Dermis microvascular lymphatic vessel endothelial cell (primary cell): ENCODE data around the gene FBXO8. TPM values are rescaled to one million over a fixed set of nuclear protein-coding genes. Genes with fewer than 3 reads are reported as not detected.
"Not testable (repeated sequence)": the region's sequence is repeated elsewhere in the genome, so short reads cannot be mapped to it uniquely, and the experiment has no call there.

ENCODE experiments used
- DNase-seq, 2 donors: peaks; one replicate each; pipeline versions ENCODE4 v3.0.0 to v3.0.0-alpha.2; 2010; ENCODE audit warnings: low read depth in 2 of 2
- total RNA-seq: library from RNA; depleted of rRNA; stranded (reverse); fragments of >200 nt; gene quantifications from 2 replicates; pipeline ENCODE4 v1.2.1, GENCODE V29; 2014

Gene FBXO8, protein sequence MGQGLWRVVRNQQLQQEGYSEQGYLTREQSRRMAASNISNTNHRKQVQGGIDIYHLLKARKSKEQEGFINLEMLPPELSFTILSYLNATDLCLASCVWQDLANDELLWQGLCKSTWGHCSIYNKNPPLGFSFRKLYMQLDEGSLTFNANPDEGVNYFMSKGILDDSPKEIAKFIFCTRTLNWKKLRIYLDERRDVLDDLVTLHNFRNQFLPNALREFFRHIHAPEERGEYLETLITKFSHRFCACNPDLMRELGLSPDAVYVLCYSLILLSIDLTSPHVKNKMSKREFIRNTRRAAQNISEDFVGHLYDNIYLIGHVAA
- 24.3 and 29.7 TPM in 2 replicates for total RNA-seq

DNA sequence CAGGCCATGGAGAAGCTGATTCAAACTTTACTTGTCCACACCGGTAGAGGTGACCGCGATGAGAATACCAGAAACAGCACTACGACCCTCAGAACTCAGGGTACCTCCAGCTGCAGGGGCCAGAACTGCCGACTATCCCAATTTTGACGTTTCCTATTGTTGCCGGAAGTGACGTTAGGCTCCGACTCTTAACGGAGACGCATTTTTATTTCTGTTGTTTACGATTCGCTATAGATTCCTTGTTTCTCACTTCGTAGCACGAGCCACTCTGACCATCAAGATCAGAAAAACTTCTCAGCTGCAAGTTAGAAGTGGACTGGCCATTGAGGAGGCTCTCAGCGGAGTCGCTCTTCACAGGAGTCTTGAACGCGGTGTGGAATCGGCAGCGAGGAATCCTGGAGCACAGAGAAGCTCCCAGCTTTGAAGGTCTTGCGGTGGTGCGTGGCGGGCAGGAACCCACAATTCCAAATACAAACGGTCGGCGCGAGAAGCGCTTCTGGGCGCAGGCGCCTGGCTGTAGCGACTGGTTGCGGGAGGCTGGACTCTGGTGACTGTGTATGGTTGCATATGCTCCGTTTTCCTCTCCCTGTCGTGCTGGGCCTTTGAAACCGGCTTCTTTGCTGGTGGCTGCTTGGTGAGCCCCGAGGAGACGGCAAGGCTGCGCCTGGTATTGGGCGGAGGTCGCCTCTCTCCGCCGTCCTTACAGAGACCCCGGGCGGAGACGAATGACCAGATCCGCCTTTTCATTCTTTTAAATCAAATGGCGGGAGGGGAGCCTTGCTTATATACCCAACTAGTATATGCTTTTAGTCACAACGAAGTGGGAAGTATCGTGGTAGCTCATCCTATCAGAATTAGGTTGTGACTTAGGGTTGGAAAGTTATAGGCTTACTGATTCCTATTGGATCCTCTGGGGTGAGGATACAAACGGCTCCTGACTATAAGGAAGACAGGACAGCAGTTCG is at the start of gene FBXO8, which contains the start of gene CEP44:
Gene FBXO8, minus strand, starts transcription at position 161 of the 965 bp plus-strand sequence. CDS start 20,575 bp downstream, outside the sequence.
Gene CEP44, plus strand, starts transcription at position 405 of the 965 bp plus-strand sequence. CDS start 15,211 bp downstream, outside the sequence.
- peak; percentile 78 to 83 for DNase-seq

DNA sequence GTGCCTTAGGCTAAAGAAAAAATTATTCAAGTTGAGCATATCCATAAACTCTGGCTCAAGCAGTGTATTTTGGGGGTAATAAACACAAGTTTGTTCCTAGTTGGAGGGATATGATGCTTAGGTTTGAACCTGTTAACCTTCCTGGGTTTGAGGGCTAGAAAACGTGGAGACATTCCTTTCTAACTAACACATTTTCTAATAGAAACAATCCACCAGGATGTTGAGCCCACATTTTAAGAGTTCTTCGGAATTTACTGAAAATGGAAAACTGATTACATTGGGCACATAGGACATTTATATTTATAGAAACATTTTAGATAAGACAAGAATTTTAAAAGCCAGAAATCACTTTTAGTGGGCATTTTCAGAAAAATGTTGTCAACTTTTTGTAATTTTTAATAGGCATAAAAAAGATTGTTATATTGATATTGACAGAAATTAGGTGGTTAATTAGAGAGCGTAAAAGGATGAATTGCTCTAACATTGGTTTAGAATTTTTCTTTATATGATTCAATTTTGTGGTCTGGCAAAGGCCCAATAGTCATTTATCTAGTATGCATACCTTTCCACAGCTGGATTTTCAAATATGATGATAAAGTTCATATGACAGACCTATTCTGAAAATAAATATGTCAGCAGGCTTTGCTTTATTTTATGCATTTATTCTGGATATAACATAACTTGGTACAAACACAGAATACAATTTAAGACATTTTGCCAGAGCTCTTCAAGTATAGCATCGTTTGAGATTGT is 49.5 kb upstream of the FBXO8 start:
- DNase-seq = no peak

DNA sequence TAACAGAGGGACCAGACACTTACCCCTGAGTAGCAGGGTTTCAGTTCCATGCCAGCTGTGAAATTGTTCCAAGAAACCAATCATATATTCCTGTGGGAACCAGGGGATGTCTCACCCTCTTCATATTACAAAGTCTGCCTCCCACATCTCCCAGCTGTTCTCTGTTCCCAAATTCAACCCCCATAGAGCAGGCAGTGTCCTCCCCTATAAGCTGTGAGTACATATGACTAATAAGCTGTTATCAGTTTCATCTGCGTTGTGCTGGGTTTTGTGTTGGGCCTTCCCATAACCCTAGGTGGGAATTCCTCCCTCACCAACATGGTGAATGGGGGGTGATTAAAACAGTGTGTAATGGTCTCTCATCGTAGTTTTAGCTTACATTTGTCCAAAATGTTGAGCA is 41.3 kb upstream of the FBXO8 start:
- no peak for DNase-seq

DNA sequence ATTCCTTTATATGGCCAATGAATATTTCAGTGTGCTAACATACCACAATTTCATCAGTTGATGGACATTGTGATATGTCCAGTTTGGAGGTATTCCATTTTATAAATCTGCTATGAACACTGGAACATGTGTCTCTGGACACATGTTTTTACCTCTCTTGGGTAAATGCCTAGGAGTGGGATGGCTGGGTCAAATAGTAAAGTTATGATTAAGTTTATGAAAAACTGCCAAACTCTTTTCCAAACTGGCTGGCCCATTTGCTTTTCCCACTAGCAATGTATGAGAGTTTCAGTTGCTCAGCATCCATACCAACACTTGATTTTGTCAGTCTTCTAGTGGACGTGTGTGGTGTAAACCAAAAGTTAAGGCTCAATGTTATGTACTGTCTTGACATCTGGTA is 40.8 kb upstream of the FBXO8 start:
- no peak for DNase-seq

DNA sequence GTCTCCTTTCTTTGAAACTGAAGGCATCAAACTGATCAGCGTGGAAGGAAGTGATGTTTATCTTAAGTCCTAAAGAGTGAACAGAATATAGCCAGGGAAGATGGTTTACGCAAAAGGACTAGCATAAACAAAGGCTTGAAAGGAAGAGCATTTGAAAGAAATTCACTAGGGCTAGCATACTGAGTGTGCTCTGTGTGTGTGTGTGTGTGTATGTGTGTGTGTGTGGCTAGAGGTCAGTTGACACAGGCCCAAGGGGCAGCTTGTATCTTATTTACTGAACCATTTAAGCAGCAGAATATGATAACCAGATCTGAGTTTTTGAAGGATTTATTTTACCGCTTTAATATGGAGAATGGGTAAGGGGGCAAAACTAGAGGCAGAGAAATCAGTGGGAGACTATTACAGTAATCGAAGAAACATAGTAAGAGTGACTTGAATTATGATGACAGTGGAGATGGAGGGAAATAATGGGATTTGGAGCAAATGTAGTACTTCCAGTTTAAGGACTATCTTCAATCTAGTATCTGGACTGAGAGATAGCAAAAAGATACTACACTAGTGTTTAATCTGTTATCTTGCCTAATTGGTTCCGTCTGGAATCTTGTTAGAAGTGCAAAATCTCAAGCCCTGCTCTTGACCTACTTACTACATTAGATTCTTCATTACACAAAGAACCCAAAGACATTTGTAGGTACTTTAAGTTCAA is 37.2 kb upstream of the FBXO8 start:
- DNase-seq = no peak

DNA sequence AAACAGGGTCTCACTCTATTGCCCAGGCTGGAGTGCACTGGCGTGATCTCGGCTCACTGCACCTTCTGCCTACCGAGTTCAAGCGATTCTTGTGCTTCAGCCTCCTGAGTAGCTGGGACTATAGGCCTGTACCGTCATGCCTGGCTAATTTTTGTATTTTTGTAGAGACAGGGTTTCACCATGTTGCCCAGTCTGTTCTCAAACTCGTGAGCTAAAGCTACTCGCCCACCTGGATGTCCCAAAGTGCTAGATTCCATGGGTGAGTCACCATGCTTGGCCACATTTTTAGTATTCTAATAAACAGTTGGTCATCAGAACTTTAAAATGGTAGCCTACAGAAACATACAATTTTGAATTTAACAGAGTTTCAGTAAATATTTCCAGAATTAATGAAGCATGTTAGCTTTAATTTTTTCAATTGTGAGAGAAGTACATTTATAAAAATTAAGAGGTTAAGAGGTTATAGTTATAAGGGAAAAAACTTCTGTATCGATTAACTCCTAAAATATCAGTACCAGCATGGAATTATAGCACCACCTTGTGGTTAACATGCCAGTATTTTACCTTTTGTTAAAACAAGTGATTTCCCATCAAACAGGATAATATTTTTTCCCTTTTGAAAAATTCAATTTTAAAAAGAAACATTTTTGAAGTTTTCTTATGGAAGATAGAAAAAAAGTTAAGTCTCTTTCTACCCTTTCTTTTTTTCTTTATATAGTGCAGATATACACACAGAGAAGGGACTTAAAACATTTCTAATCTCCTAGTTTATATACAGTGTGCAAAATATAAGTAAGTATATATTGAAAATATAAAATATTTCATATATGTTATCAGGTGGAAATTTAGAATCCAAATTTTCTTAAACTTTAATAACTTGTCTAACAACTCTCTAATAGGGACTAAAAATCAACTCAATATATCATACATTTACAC is 35.6 kb upstream of the FBXO8 start:
- peak; percentile 36 to 47 for DNase-seq

DNA sequence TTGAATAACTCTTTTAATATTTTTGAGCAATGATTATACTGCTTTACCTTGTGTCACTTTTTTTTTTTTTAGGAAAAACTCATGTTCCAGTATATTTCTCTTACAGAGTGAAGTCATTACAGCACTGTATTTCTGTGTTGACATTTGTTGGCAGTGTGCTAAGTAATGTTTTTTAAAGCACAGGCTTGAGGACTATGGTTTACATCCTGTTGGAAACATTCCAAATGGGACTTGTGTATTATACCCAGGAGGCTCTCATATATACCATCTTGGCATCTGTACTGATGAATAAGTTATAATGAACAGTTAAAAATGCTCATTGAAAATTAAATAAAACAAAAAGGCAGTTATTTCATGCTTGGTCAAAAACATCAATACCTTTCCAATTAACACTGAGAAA is 34.1 kb upstream of the FBXO8 start:
- peak in 1 of 2 donors; percentile 76 for DNase-seq

DNA sequence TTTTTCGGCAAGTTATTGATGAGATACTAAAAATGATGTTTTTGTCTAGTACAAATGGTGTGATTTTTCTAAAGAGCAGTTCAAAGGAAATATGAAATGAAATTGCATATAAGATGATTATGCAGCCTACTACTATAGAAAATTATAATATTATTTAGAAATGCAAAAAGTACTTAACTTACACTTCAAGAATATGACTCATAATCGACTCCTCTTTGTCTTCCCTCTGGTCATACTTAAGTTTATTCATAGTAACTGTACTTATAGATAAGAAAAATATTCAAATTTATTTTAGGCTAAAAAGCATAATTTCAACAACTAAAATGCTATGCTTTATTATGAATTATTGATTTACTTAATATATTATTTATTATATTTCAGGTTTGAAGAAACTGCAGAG is 33.5 kb upstream of the FBXO8 start:
- DNase-seq = no peak

DNA sequence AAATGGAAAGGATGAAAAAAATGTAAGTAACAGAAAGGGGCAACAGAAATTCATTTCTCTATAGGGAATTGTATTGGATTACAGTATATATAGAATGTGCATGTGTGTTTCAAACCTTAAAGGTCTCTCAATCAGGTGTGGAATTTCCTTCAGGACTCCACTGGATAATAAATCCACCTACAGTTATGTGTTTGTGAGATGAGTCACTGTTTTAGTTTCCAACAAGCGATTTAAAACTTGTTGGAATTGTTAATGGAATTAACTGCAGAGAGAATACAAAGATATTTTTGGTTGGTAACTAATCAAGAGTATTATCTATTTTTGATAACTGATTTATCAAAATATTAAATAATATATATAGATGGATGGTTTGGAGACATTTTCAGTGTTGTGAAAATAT is 33.1 kb upstream of the FBXO8 start:
- DNase-seq = peak in 1 of 2 donors; percentile 21

DNA sequence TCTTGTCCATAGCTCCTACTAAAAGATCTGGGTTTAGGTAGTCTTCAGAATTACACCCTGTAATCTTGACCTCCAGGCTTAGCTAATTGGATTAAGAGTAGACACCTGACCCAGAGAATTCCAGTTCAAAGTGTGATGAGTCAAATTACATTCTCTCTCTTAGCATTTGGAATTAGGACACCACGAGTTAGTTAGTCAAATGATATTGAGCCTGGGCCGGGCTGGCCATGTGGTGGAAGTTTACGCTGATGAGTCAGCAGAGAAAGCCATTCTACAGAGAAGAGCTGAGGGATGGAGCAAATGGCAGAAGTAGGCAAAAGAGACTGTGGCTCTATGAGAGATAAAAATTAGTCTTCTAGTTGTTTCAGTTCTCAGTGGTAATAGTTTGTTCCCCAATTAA is 31.3 kb upstream of the FBXO8 start:
- DNase-seq = no peak

DNA sequence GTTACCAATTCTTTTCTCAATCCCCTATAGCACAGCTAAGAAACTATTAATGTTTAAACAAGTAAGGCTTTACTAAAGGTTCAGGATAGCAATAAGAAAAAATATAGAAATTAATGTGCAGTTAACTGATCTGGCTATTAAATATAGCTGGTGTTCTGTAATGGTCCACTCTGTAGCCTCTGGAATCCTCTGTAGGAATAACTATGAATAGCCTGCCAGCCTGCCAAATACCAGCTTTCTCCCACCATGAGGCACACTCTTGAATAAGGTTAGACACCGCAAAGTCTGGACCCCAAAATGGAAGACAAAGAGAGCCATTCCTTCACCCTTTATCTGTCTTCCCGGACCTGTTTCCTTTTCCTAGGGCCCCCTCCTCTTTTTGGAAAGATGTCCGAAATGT is 30.8 kb upstream of the FBXO8 start:
- DNase-seq = no peak

DNA sequence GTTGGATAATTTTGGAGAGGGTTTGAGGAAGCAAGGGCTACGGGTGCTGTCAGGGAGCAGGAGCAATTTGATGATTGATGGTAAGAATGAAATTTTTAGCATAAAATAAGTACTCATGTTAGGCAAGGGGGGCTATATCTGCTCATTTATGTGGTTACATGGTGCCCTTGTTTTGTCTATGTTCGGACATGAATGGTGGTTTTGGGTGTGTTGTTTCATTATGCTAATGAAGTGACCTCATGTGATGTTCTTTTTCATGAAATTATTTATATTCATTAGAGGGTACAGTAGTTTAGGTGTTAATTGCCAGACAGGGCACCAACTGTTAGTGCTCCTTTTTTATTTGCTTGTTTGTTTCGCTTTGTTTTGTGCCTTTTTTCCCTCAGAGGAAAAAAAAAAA is 29.5 kb upstream of the FBXO8 start:
- no peak for DNase-seq

DNA sequence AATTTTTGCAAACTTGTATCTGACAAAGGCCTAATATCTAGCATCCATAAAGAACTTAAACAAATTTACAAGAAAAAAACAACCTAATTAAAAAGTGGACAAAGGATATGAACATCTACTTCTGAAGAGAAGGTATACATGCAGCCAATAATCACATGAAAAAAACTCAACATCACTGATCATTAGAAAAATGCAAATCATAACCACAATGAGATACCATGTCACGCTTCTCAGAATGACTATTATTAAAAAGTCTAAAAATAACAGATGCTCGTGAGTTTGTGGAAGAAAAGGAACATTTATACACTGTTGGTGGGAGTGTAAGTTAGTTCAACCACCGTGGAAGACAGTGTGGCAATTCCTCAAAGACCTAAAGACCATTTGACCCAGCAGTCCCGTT is 24.2 kb upstream of the FBXO8 start:
- DNase-seq = no peak

DNA sequence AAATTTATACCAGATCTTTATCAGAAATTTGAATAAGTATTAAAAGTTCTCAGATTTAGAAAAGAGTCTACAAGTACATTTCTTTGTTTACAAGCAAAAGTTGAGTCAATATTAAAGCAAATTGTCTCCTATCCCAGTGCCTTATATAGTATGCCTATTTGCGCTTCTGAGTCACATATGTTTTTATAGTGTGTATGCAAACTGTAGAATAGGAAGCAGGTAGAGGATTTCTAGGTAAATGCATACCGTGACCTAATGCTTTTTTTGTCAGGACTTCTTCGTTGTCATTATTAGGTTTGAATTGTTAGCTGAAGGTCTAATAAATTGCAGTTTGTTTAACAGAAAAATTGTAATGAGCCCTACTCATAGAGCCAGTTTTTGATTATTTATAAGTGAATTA is 22.5 kb upstream of the FBXO8 start:
- no peak for DNase-seq

DNA sequence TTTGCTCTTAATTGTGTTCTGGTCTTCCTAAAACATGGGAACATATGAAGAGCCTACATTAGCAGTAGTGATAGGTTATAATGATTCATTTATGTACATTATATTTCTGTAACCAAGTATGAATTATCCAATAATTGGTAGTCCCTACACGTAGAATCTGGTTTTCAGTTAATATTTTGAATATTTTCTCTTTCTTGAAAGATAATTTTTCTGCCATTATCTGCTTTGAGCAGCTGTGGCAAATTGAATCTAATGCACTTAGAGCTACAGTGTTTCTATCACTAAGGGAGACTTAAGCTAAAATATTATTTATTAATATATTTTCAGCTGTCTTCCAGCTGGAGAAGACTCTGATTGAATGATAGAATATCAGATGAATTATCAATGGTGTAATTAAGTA is 21.2 kb upstream of the FBXO8 start:
- no peak for DNase-seq

DNA sequence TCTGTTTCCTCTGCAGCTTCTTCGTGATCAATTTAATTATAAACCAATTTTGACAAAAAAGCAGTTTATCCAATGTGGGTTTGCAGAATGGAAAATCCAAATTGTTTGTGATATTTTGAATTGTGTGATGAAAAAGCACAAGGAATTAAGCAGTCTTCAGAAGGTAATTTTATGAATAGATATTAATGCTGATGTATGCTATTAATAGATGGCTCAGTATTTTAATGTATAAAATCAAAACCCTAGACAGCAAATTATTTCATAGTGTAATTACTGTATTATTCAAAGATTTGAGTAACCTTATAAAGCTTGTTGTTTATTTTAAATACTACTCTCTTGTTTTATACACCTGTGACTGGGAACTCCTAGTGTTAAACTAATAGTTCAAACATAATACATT is 20.2 kb upstream of the FBXO8 start:
- no peak for DNase-seq

DNA sequence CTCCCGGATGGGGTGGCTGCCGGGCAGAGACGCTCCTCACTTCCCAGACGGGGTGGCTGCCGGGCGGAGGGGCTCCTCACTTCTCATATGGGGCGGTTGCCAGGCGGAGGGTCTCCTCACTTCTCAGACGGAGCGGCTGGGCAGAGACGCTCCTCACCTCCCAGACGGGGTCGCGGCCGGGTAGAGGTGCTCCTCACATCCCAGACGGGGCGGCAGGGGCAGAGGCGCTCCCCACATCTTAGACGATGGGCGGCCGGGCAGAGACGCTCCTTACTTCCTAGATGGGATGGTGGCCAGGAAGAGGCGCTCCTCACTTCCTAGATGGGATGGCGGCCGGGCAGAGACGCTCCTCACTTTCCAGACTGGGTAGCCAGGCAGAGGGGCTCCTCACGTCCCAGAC is 11.7 kb upstream of the FBXO8 start:
- DNase-seq = not testable (repeated sequence)

DNA sequence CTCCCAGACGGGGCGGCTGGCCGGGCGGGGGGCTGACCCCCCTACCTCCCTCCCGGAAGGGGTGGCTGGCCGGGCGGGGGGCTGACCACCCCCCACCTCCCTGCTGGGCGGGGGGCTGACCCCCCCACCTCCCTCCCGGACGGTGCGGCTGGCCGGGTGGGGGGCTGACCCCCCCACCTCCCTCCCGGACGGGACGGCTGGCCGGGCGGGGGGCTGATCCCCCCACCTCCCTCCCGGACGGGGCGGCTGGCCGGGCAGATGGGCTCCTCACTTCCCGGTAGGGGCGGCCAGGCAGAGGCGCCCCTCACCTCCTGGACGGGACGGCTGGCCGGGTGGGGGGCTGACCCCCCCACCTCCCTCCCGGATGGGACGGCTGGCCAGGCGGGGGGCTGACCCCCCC is 11.2 kb upstream of the FBXO8 start:
- DNase-seq = not testable (repeated sequence)

DNA sequence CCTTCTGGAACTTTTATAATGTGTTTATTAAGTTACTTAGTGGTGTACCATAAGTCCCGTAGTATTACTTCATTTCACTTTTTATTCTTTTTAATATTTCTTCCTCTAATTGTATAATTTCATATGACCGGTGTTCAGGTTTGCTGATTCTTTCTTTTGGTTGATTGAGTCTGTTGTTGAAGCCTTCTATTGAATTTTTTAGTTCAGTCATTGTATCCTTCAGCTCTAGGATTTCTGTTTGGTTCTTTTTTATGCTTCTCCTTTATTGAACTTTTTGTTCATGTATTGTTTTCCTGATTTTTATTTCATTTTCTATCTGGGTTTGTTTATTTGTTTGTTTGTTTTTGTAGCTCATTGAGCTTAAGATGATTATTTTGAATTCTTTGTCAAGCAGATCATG is 9.0 kb upstream of the FBXO8 start:
- DNase-seq = no peak

DNA sequence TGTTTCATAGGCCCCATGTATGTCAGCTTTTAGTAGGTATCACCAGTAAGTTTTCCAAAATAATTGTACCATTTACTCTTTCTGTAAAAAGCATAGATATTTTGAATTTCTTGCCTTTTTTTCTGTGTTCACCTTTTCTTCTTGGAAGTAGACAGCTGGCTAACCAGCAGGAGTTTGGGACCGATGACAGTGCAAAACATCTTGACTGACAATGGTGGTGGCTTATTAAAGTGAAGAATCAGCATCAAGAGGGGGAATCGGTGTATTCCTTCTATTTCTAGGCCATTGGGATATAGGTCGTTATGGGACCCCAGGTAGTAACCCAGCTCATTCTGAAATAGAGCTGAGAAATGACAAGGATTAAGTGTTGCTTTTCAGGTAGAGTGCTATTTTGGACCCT is 3.4 kb upstream of the FBXO8 start:
- no peak for DNase-seq
